Keratinocyte (primary cell): Measurements from ENCODE around the gene OPALIN.

Experiments
- EZH2 ChIP-seq: IDR thresholded peaks from one replicate; pipeline ENCODE4 v1.6.1; 2012; ENCODE audit warnings: inconsistent platforms, mild to moderate bottlenecking, low read length, moderate library complexity
- TF ChIP-seq, protein P1 (sequence below), 3 experiments: IDR thresholded peaks in 1 of 3; conservative IDR thresholded peaks in 1 of 3; optimal IDR thresholded peaks in 1 of 3; 2 replicates in 2 of 3; 3 replicates in 1 of 3; pipeline versions ENCODE3 to v1.5.1; 2011; ENCODE audit warnings: low read length in 3 of 3, mild to moderate bottlenecking in 3 of 3, moderate library complexity in 2 of 3, control low read depth in 1 of 3, inconsistent platforms in 1 of 3; ENCODE audit not compliant: insufficient read depth in 2 of 3; ENCODE audit errors: extremely low read depth in 1 of 3

DNA sequence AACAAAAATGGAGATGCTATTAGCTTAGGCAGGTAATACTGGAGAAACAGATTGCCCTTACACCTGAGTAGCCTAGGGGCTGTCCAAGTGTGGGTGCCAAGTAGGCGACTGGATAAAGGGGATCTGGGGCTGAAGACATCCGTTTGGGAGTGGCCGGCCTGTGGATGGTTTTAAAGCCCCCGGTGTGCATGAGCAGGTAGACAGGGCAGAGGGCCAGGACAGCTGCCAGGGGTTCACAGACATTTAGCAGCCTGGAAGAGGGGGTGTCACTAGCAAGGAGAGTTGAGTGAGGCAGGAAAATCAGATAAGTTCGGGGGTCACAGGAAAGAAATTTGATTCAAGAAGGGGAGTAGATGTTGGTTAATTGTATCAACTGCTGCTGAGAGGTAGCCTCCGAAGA, 1.5 kb upstream of the OPALIN start:
- TF ChIP-seq EZH2: no peak
- TF ChIP-seq, protein P1, sequence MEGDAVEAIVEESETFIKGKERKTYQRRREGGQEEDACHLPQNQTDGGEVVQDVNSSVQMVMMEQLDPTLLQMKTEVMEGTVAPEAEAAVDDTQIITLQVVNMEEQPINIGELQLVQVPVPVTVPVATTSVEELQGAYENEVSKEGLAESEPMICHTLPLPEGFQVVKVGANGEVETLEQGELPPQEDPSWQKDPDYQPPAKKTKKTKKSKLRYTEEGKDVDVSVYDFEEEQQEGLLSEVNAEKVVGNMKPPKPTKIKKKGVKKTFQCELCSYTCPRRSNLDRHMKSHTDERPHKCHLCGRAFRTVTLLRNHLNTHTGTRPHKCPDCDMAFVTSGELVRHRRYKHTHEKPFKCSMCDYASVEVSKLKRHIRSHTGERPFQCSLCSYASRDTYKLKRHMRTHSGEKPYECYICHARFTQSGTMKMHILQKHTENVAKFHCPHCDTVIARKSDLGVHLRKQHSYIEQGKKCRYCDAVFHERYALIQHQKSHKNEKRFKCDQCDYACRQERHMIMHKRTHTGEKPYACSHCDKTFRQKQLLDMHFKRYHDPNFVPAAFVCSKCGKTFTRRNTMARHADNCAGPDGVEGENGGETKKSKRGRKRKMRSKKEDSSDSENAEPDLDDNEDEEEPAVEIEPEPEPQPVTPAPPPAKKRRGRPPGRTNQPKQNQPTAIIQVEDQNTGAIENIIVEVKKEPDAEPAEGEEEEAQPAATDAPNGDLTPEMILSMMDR (optimal IDR thresholded peaks at IDR 0.05 in 1 of 3, IDR thresholded peaks at IDR 0.05 in 1 of 3, conservative IDR thresholded peaks at IDR 0.05 in 1 of 3; ENCODE audit: extremely low read depth in 1 of 3, insufficient read depth in 2 of 3, low read length in 3 of 3): no peak
